Placental pericyte (primary cell): ENCODE results near the gene IFIT2. TPM values are rescaled to one million over a fixed set of nuclear protein-coding genes. Genes with fewer than 3 reads are reported as not detected.

Source experiments
- total RNA-seq: library from RNA; depleted of rRNA; stranded (reverse); fragments of >200 nt; gene quantifications from 2 replicates; pipeline ENCODE4 v1.2.3, GENCODE V29; 2012

IFIT2 gene
- total RNA-seq: 2.7 and 7.4 TPM in 2 replicates

GRCh38 chr10:89301721-89302445 is at the start of gene IFIT2:
IFIT2 (plus strand) TSS chr10:89302046; CDS start chr10:89302124, 78 bp downstream.

GRCh38 chr10:89327803-89328441 is 26.1 kb downstream of the IFIT2 start, which contains the start of gene IFIT3:
IFIT3 (plus strand) TSS chr10:89327997; CDS start chr10:89328074, 77 bp downstream.

Other genes with a start within 250 kb of the IFIT2 start
- 0.29 TPM in 1 of 2 replicates, not detected in the other for gene CH25H, start 94.7 kb upstream of the IFIT2 start, total RNA-seq
- gene LIPA, start 50.3 kb upstream of the IFIT2 start, total RNA-seq: 36.7 and 77.0 TPM in 2 replicates
- gene IFIT3, start 26.0 kb downstream of the IFIT2 start, total RNA-seq: 23.9 and 27.8 TPM in 2 replicates
- not detected in 2 replicates for gene IFIT1B, start 76.0 kb downstream of the IFIT2 start, total RNA-seq
- gene IFIT1, start 90.6 kb downstream of the IFIT2 start, total RNA-seq: 11.4 and 12.0 TPM in 2 replicates
- gene IFIT5, start 112.5 kb downstream of the IFIT2 start, total RNA-seq: 19.7 and 31.8 TPM in 2 replicates
- gene SLC16A12, start 233.5 kb downstream of the IFIT2 start, total RNA-seq: 0.14 and 0.22 TPM in 2 replicates